Liver (tissue), 9 donors: ENCODE measurements around the gene TMEM165. TPM values are rescaled to one million over a fixed set of nuclear protein-coding genes. Genes with fewer than 3 reads are reported as not detected.

ENCODE experiments used
- DNase-seq: peaks from one replicate; pipeline ENCODE4 v3.0.0-alpha.2; 2017; ENCODE audit warnings: low spot score
- H3K27ac ChIP-seq, 2 donors: one replicate each; pipeline ENCODE4 v1.7.0; 2013; ENCODE audit warnings: inconsistent platforms in 2 of 2, low read length in 2 of 2, control low read depth in 1 of 2, low read depth in 1 of 2, mild to moderate bottlenecking in 1 of 2
- H3K27me3 ChIP-seq, 4 donors: one replicate each; pipeline versions ENCODE4 v1.6.1 to v1.7.0; 2013; ENCODE audit warnings: low read length in 3 of 4, inconsistent platforms in 1 of 4, mild to moderate bottlenecking in 1 of 4, moderate library complexity in 1 of 4; ENCODE audit not compliant: control insufficient read depth in 4 of 4, insufficient read depth in 4 of 4
- H3K36me3 ChIP-seq, 4 donors: one replicate each; pipeline versions ENCODE4 v1.6.1 to v1.7.0; 2013; ENCODE audit warnings: low read length in 3 of 4, mild to moderate bottlenecking in 3 of 4, low read depth in 1 of 4, moderate library complexity in 1 of 4; ENCODE audit not compliant: control insufficient read depth in 4 of 4, insufficient read depth in 3 of 4
- H3K4me1 ChIP-seq, 4 donors: one replicate each; pipeline versions ENCODE4 v1.6.1 to v1.7.0; 2013; ENCODE audit warnings: low read length in 3 of 4, mild to moderate bottlenecking in 3 of 4, moderate library complexity in 1 of 4; ENCODE audit not compliant: control insufficient read depth in 4 of 4, insufficient read depth in 4 of 4
- H3K4me3 ChIP-seq, 3 donors: one replicate each; pipeline versions ENCODE4 v1.6.1 to v1.7.0; 2013; ENCODE audit warnings: low read length in 3 of 3, control low read depth in 1 of 3, low read depth in 1 of 3, mild to moderate bottlenecking in 1 of 3
- H3K9ac ChIP-seq, 2 donors: one replicate each; pipeline ENCODE4 v1.7.0; 2013; ENCODE audit warnings: low read length in 2 of 2, mild to moderate bottlenecking in 2 of 2, moderate library complexity in 2 of 2, control low read depth in 1 of 2, low read depth in 1 of 2
- H3K9me3 ChIP-seq, 4 donors: one replicate each; pipeline versions ENCODE4 v1.6.1 to v1.7.0; 2013; ENCODE audit warnings: low read length in 3 of 4; ENCODE audit not compliant: control insufficient read depth in 4 of 4
- EGR1 ChIP-seq, 2 donors: IDR thresholded peaks; 2 replicates each; pipeline ENCODE4 v1.6.1; 2016 to 2018; ENCODE audit warnings: antibody characterized with exemption in 2 of 2, low read depth in 2 of 2
- FOXA1 ChIP-seq: IDR thresholded peaks from 2 replicates; pipeline ENCODE4 v1.6.1; 2016; ENCODE audit warnings: antibody characterized with exemption
- FOXA2 ChIP-seq: IDR thresholded peaks from 2 replicates; pipeline ENCODE4 v1.6.1; 2016; ENCODE audit warnings: antibody characterized with exemption
- GABPA ChIP-seq, 2 donors: IDR thresholded peaks in 1 of 2; conservative IDR thresholded peaks in 1 of 2; 2 replicates each; pipeline ENCODE4 v1.6.1; 2016; ENCODE audit warnings: antibody characterized with exemption in 2 of 2, mild to moderate bottlenecking in 1 of 2, moderate library complexity in 1 of 2
- HNF4A ChIP-seq, 2 donors: conservative IDR thresholded peaks; 2 replicates each; pipeline ENCODE4 v1.6.1; 2016; ENCODE audit warnings: antibody characterized with exemption in 2 of 2, mild to moderate bottlenecking in 2 of 2
- HNF4G ChIP-seq: IDR thresholded peaks from 2 replicates; pipeline ENCODE4 v1.6.1; 2016; ENCODE audit warnings: antibody characterized with exemption
- JUND ChIP-seq, 2 donors: IDR thresholded peaks; 2 replicates each; pipeline ENCODE4 v1.6.1; 2016; ENCODE audit warnings: antibody characterized with exemption in 2 of 2
- NR2F2 ChIP-seq: IDR thresholded peaks from 2 replicates; pipeline ENCODE4 v1.6.1; 2016; ENCODE audit warnings: antibody characterized with exemption
- RAD21 ChIP-seq, 2 donors: IDR thresholded peaks; 2 replicates each; pipeline ENCODE4 v1.6.1; 2016; ENCODE audit warnings: antibody characterized with exemption in 2 of 2, mild to moderate bottlenecking in 2 of 2
- RXRA ChIP-seq, 2 donors: IDR thresholded peaks; 2 replicates each; pipeline ENCODE4 v1.6.1; 2017 to 2018; ENCODE audit warnings: antibody characterized with exemption in 2 of 2, mild to moderate bottlenecking in 1 of 2
- SP1 ChIP-seq: IDR thresholded peaks from 2 replicates; pipeline ENCODE4 v1.6.1; 2018; ENCODE audit warnings: antibody characterized with exemption, mild to moderate bottlenecking
- TAF1 ChIP-seq: conservative IDR thresholded peaks from 2 replicates; pipeline ENCODE4 v1.6.1; 2016; ENCODE audit warnings: antibody characterized with exemption, mild to moderate bottlenecking
- YY1 ChIP-seq: IDR thresholded peaks from 2 replicates; pipeline ENCODE4 v1.6.1; 2016; ENCODE audit warnings: antibody characterized with exemption, mild to moderate bottlenecking
- WGBS: extraction: QIAGEN DNeasy Blood & Tissue Kit; methylation state at CpG from one replicate; pipeline ENCODE4 v1.1.7; 2013; 5-methylcytosine and 5-hydroxymethylcytosine counted together
- polyA plus RNA-seq, 2 donors: library from polyadenylated mRNA; stranded (reverse) in 1 of 2; unstranded in 1 of 2; fragments of 200-250 nt in 1 of 2; fragments of >200 nt in 1 of 2; fragmentation: Nextera tagmentation in 1 of 2; extraction: Ambion mirVana in 1 of 2; gene quantifications; one replicate each; pipeline versions ENCODE4 v1.2.1 to v1.2.3, GENCODE V29; 2013 to 2015
- total RNA-seq, 2 donors: library from RNA; depleted of rRNA; stranded (reverse); fragments of >200 nt; gene quantifications; one replicate each; pipeline ENCODE4 v1.2.3, GENCODE V29; 2014
- TF ChIP-seq, protein P1 (sequence below): IDR thresholded peaks from 2 replicates; pipeline ENCODE4 v1.6.1; 2016; ENCODE audit warnings: antibody characterized with exemption, mild to moderate bottlenecking
- TF ChIP-seq, protein P2 (sequence below): IDR thresholded peaks from 2 replicates; pipeline ENCODE4 v1.6.1; 2016; ENCODE audit warnings: antibody characterized with exemption
- TF ChIP-seq, protein P3 (sequence below): IDR thresholded peaks from 2 replicates; pipeline ENCODE4 v1.6.1; 2016; ENCODE audit warnings: antibody characterized with exemption
- TF ChIP-seq, protein P4 (sequence below): IDR thresholded peaks from 2 replicates; pipeline ENCODE4 v1.6.1; 2016; ENCODE audit warnings: antibody characterized with exemption
- TF ChIP-seq, protein P5 (sequence below): fragments of 150-350 bp; IDR thresholded peaks from 2 replicates; pipeline ENCODE4 v1.5.1; 2017; ENCODE audit warnings: improper control_type of control experiment, low read depth, low read length; ENCODE audit not compliant: missing input control
- donor health status: healthy.
- donor health status: healthy.
- donor health status: healthy.
- donor health status: healthy.
- donor health status: healthy.

TMEM165 gene
- total and polyA plus RNA-seq, 4 donors = 16.4 to 42.1 (median 29.1) TPM

DNA sequence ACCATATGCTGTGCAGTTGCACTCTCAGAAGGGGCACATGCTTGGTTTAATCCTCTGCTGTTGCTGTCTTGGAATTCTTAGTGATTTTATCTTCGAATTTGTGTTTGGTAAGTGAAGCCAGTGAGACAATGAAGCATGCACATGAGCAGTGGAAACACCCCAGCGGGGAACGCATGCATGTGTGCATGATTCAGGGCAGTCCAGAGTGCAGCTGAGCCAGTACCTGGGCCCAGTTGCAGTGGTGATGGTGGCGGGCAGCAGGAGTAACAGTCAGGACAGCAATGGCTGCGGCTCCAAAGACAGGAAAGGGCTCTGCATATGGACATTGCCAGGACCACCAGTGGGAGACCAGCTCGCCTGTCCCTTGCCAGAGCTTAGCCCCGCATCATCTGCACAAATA, 14.3 kb upstream of the TMEM165 start:
- Histone ChIP-seq H3K4me3 (no peak overlapping the region), H3K27me3 (no peaks in the 10 kb centered on the region), H3K27ac (no peak overlapping the region), H3K4me1 (no peaks in the 10 kb centered on the region), H3K9ac (no peak overlapping the region), H3K9me3 (no peaks in the 10 kb centered on the region), H3K36me3 (no peaks in the 10 kb centered on the region)
- 92% methylated on average over 7 of the region's 7 CpGs for WGBS
- TF ChIP-seq FOXA1 = no peak
- TF ChIP-seq SP1 = no peak
- TF ChIP-seq, protein P1, sequence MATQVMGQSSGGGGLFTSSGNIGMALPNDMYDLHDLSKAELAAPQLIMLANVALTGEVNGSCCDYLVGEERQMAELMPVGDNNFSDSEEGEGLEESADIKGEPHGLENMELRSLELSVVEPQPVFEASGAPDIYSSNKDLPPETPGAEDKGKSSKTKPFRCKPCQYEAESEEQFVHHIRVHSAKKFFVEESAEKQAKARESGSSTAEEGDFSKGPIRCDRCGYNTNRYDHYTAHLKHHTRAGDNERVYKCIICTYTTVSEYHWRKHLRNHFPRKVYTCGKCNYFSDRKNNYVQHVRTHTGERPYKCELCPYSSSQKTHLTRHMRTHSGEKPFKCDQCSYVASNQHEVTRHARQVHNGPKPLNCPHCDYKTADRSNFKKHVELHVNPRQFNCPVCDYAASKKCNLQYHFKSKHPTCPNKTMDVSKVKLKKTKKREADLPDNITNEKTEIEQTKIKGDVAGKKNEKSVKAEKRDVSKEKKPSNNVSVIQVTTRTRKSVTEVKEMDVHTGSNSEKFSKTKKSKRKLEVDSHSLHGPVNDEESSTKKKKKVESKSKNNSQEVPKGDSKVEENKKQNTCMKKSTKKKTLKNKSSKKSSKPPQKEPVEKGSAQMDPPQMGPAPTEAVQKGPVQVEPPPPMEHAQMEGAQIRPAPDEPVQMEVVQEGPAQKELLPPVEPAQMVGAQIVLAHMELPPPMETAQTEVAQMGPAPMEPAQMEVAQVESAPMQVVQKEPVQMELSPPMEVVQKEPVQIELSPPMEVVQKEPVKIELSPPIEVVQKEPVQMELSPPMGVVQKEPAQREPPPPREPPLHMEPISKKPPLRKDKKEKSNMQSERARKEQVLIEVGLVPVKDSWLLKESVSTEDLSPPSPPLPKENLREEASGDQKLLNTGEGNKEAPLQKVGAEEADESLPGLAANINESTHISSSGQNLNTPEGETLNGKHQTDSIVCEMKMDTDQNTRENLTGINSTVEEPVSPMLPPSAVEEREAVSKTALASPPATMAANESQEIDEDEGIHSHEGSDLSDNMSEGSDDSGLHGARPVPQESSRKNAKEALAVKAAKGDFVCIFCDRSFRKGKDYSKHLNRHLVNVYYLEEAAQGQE = no peak
- DNase-seq = no peak

DNA sequence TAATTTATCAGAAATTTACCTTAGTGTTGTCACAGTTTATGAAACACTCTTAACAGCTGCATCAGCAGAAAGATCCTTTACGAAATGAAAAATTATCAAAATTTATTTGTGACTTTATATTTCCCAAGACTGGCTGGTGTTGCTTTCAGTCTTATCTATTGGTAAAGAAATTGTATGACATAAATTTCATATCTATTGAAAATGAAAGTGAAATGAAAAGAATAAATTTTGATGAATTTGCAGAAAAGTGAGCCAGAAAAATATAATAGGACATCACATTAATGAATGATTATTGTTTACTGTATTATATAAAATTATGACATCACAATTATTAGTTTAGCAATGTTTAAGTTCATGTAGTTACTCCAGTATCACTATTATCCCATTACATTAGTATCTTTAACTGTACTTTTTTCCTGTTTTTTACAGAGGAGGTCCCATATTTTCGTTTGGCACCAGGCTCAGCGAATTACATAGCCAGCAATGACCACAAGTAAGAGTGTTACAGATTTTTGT, 13.2 kb upstream of the TMEM165 start:
- no peaks in the 10 kb centered on the region for H3K36me3 ChIP-seq
- WGBS = 82% methylated on average over 3 of the region's 3 CpGs
- no peak for DNase-seq
- no peaks in the 10 kb centered on the region for H3K9me3 ChIP-seq
- no peak for TF ChIP-seq FOXA1
- no peak for TF ChIP-seq TAF1
- TF ChIP-seq, protein P1 = no peak
- no peak for TF ChIP-seq RXRA (IDR thresholded peaks at IDR 0.05)
- TF ChIP-seq, protein P2, sequence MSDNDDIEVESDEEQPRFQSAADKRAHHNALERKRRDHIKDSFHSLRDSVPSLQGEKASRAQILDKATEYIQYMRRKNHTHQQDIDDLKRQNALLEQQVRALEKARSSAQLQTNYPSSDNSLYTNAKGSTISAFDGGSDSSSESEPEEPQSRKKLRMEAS = no peak
- TF ChIP-seq HNF4A (conservative IDR thresholded peaks at IDR 0.05) = no peak
- TF ChIP-seq GABPA (IDR thresholded peaks at IDR 0.05 in 1 of 2, conservative IDR thresholded peaks at IDR 0.05 in 1 of 2) = no peak
- no peak for TF ChIP-seq RAD21 (IDR thresholded peaks at IDR 0.05)
- TF ChIP-seq YY1 = no peak
- TF ChIP-seq, protein P3, sequence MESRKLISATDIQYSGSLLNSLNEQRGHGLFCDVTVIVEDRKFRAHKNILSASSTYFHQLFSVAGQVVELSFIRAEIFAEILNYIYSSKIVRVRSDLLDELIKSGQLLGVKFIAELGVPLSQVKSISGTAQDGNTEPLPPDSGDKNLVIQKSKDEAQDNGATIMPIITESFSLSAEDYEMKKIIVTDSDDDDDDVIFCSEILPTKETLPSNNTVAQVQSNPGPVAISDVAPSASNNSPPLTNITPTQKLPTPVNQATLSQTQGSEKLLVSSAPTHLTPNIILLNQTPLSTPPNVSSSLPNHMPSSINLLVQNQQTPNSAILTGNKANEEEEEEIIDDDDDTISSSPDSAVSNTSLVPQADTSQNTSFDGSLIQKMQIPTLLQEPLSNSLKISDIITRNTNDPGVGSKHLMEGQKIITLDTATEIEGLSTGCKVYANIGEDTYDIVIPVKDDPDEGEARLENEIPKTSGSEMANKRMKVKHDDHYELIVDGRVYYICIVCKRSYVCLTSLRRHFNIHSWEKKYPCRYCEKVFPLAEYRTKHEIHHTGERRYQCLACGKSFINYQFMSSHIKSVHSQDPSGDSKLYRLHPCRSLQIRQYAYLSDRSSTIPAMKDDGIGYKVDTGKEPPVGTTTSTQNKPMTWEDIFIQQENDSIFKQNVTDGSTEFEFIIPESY = no peak
- no peak for TF ChIP-seq FOXA2
- no peak for TF ChIP-seq SP1
- no peak for TF ChIP-seq JUND (IDR thresholded peaks at IDR 0.05)
- TF ChIP-seq NR2F2 = no peak
- TF ChIP-seq, protein P4, sequence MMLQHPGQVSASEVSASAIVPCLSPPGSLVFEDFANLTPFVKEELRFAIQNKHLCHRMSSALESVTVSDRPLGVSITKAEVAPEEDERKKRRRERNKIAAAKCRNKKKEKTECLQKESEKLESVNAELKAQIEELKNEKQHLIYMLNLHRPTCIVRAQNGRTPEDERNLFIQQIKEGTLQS = no peak
- no peak for TF ChIP-seq HNF4G
- no peak for TF ChIP-seq EGR1 (IDR thresholded peaks at IDR 0.05; ENCODE audit: low read depth in 2 of 2)
- TF ChIP-seq, protein P5, sequence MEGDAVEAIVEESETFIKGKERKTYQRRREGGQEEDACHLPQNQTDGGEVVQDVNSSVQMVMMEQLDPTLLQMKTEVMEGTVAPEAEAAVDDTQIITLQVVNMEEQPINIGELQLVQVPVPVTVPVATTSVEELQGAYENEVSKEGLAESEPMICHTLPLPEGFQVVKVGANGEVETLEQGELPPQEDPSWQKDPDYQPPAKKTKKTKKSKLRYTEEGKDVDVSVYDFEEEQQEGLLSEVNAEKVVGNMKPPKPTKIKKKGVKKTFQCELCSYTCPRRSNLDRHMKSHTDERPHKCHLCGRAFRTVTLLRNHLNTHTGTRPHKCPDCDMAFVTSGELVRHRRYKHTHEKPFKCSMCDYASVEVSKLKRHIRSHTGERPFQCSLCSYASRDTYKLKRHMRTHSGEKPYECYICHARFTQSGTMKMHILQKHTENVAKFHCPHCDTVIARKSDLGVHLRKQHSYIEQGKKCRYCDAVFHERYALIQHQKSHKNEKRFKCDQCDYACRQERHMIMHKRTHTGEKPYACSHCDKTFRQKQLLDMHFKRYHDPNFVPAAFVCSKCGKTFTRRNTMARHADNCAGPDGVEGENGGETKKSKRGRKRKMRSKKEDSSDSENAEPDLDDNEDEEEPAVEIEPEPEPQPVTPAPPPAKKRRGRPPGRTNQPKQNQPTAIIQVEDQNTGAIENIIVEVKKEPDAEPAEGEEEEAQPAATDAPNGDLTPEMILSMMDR = no peak
- no peaks in the 10 kb centered on the region for H3K4me1 ChIP-seq
- H3K27me3 ChIP-seq = no peaks in the 10 kb centered on the region
- H3K9ac ChIP-seq = no peak overlapping the region
- no peak overlapping the region for H3K27ac ChIP-seq
- H3K4me3 ChIP-seq = no peak overlapping the region
